ENCODE measurements around the gene FANCC. TPM values are rescaled to one million over a fixed set of nuclear protein-coding genes. Genes with fewer than 3 reads are reported as not detected.

Gene FANCC
- total RNA-seq, 1 experiment from 2014 or later = 44.7 TPM

- no peak overlapping the region for H3K4me2 ChIP-seq
- BruUV-seq (replicated peaks) = no TSS peak
- H3F3A ChIP-seq (ENCODE audit: insufficient read depth, low read depth) = no peaks in the 10 kb centered on the region
- no peak overlapping the region for H2AFZ ChIP-seq
- no peaks in the 10 kb centered on the region for H3K9me3 ChIP-seq (ENCODE audit: insufficient read depth, low read depth)
- ChIA-PET CTCF (no interaction called here), POLR2A (ENCODE audit: unreplicated experiment) (no interaction called here)
- H3K36me3 ChIP-seq (ENCODE audit: low read depth) = no peaks in the 10 kb centered on the region
- no peaks in the 10 kb centered on the region for H3K4me1 ChIP-seq (replicated peaks; ENCODE audit: insufficient read depth)
- H3K9me2 ChIP-seq (ENCODE audit: insufficient read depth) = no peaks in the 10 kb centered on the region
- DNase-seq = no peak
- no peak for TF ChIP-seq EZH2 (IDR thresholded peaks at IDR 0.05; ENCODE audit: low read depth)
- no peak for TF ChIP-seq CTCF (conservative IDR thresholded peaks at IDR 0.05)
- H3K27ac ChIP-seq = no peak overlapping the region
- H3K27me3 ChIP-seq (ENCODE audit: insufficient read depth, low read depth) = no peaks in the 10 kb centered on the region
- no peaks in the 10 kb centered on the region for H4K20me1 ChIP-seq (ENCODE audit: insufficient read depth)
- intact Hi-C loops (cut with micrococcal nuclease; ENCODE audit: unreplicated experiment) = no loop called here
- no peak overlapping the region for H3K4me3 ChIP-seq
- no peaks in the 10 kb centered on the region for H3K79me2 ChIP-seq (ENCODE audit: low read depth)
These were observed 152.5 kb downstream of the FANCC start for GRCh38 chr9:95165004-95165403.

- no peaks in the 10 kb centered on the region for H3K36me3 ChIP-seq (ENCODE audit: low read depth)
- ChIA-PET CTCF (interaction anchor here (1.5 to 2.0 kb wide), 2 partner anchors 10 to 603 kb away, joined by 3 to 5 read pairs; partner anchors contain the start of gene PCAT7), POLR2A (ENCODE audit: unreplicated experiment) (no interaction called here)
- H3K9me2 ChIP-seq (ENCODE audit: insufficient read depth) = no peaks in the 10 kb centered on the region
- no peaks in the 10 kb centered on the region for H4K20me1 ChIP-seq (ENCODE audit: insufficient read depth)
- intact Hi-C loops (cut with micrococcal nuclease; ENCODE audit: unreplicated experiment) = no loop called here
- H2AFZ ChIP-seq = no peak overlapping the region
- H3K4me3 ChIP-seq = no peak overlapping the region
- no peak overlapping the region for H3K4me2 ChIP-seq
- peak in 1 of 2 experiments; percentile 24 for DNase-seq
- BruUV-seq (replicated peaks) = no TSS peak
- H3K4me1 ChIP-seq (replicated peaks; ENCODE audit: insufficient read depth) = no peaks in the 10 kb centered on the region
- no peaks in the 10 kb centered on the region for H3F3A ChIP-seq (ENCODE audit: insufficient read depth, low read depth)
- H3K27ac ChIP-seq = no peak overlapping the region
- no peaks in the 10 kb centered on the region for H3K27me3 ChIP-seq (ENCODE audit: insufficient read depth, low read depth)
- H3K79me2 ChIP-seq (ENCODE audit: low read depth) = no peaks in the 10 kb centered on the region
- H3K9me3 ChIP-seq (ENCODE audit: insufficient read depth, low read depth) = no peaks in the 10 kb centered on the region
- no peak for TF ChIP-seq CTCF (conservative IDR thresholded peaks at IDR 0.05)
- TF ChIP-seq EZH2 (IDR thresholded peaks at IDR 0.05; ENCODE audit: low read depth) = no peak
These were observed 159.9 kb downstream of the FANCC start for GRCh38 chr9:95157481-95158151.

- Histone ChIP-seq H3K27ac (no peak overlapping the region), H3K27me3 (ENCODE audit: insufficient read depth, low read depth) (no peaks in the 10 kb centered on the region), H2AFZ (no peak overlapping the region), H3K36me3 (ENCODE audit: low read depth) (no peaks in the 10 kb centered on the region), H3K4me3 (no peak overlapping the region), H3K9me2 (ENCODE audit: insufficient read depth) (no peaks in the 10 kb centered on the region), H3K4me2 (no peak overlapping the region), H3K79me2 (ENCODE audit: low read depth) (no peaks in the 10 kb centered on the region), H3K9me3 (ENCODE audit: insufficient read depth, low read depth) (no peaks in the 10 kb centered on the region), H3K4me1 (replicated peaks; ENCODE audit: insufficient read depth) (no peaks in the 10 kb centered on the region), H3F3A (ENCODE audit: insufficient read depth, low read depth) (no peaks in the 10 kb centered on the region), H4K20me1 (ENCODE audit: insufficient read depth) (no peaks in the 10 kb centered on the region)
- CTCF ChIA-PET = interaction anchor here (2.0 kb wide), 1 partner anchor 12 kb away, joined by 5 read pairs; no protein-coding TSS in a partner anchor
- no TSS peak for BruUV-seq (replicated peaks)
- TF ChIP-seq EZH2 (IDR thresholded peaks at IDR 0.05; ENCODE audit: low read depth) (no peak), CTCF (conservative IDR thresholded peaks at IDR 0.05) (no peak)
- POLR2A ChIA-PET (ENCODE audit: unreplicated experiment) = no interaction called here
- intact Hi-C loops (cut with micrococcal nuclease; ENCODE audit: unreplicated experiment) = no loop called here
- DNase-seq = no peak
These were observed 161.4 kb downstream of the FANCC start for GRCh38 chr9:95156074-95156473.
